ENCODE measurements around the gene KIF5A.

The KIF5A gene

GRCh38 chr12:57622293-57623245, 72.7 kb downstream of the KIF5A start:
- DNase-seq, result no peak

- no peak for DNase-seq
Measured at GRCh38 chr12:57623385-57623784, 73.5 kb downstream of the KIF5A start.

- no peak for DNase-seq
Measured at GRCh38 chr12:57623811-57624390, 74.1 kb downstream of the KIF5A start.

- no peak for DNase-seq
Measured at GRCh38 chr12:57624441-57625220, 74.8 kb downstream of the KIF5A start.

- DNase-seq, result no peak
Measured at GRCh38 chr12:57625261-57626032, 75.6 kb downstream of the KIF5A start.

GRCh38 chr12:57626111-57626920, 76.5 kb downstream of the KIF5A start:
- no peak for DNase-seq

GRCh38 chr12:57626921-57627445, 77.1 kb downstream of the KIF5A start:
- DNase-seq, result no peak

GRCh38 chr12:57627501-57628279, 77.8 kb downstream of the KIF5A start:
- no peak for DNase-seq

GRCh38 chr12:57628280-57629191, 78.7 kb downstream of the KIF5A start:
- no peak for DNase-seq

GRCh38 chr12:57629897-57630471, 80.1 kb downstream of the KIF5A start:
- no peak for DNase-seq

GRCh38 chr12:57630891-57631433, 81.1 kb downstream of the KIF5A start:
- DNase-seq, result no peak

- no peak for DNase-seq
Measured at GRCh38 chr12:57631566-57632072, 81.8 kb downstream of the KIF5A start.

GRCh38 chr12:57632073-57632957, 82.5 kb downstream of the KIF5A start:
- no peak for DNase-seq

- DNase-seq, result peak; percentile 76
Measured at GRCh38 chr12:57632958-57633840, 83.4 kb downstream of the KIF5A start, which contains the start of gene B4GALNT1. TSS of gene B4GALNT1 (minus strand) at chr12:57633201. CDS start at chr12:57632132, 1,069 bp downstream.
